Muscle layer of duodenum (tissue), 2 donors: ENCODE data around the gene HK1.
"Not testable (repeated sequence)": the region's sequence is repeated elsewhere in the genome, so short reads cannot be mapped to it uniquely, and the experiment has no call there.

ENCODE experiments used
- H3K27ac ChIP-seq: one replicate; pipeline ENCODE4 v1.7.0; 2013; ENCODE audit warnings: mild to moderate bottlenecking, low read length
- H3K27me3 ChIP-seq: one replicate; pipeline ENCODE4 v1.7.0; 2013; ENCODE audit warnings: low read depth, mild to moderate bottlenecking, control low read depth, low read length
- H3K36me3 ChIP-seq, 2 donors: one replicate each; pipeline ENCODE4 v1.7.0; 2013; ENCODE audit warnings: low read length in 2 of 2, control low read depth in 1 of 2, mild to moderate bottlenecking in 1 of 2; ENCODE audit not compliant: insufficient read depth in 2 of 2, control insufficient read depth in 1 of 2
- H3K4me1 ChIP-seq, 2 donors: one replicate each; pipeline ENCODE4 v1.7.0; 2013; ENCODE audit warnings: low read length in 2 of 2, mild to moderate bottlenecking in 2 of 2, control low read depth in 1 of 2, moderate library complexity in 1 of 2; ENCODE audit not compliant: insufficient read depth in 2 of 2, control insufficient read depth in 1 of 2
- H3K4me3 ChIP-seq, 2 donors: one replicate each; pipeline ENCODE4 v1.7.0; 2013; ENCODE audit warnings: low read length in 2 of 2, low read depth in 1 of 2, mild to moderate bottlenecking in 1 of 2
- H3K9me3 ChIP-seq, 2 donors: one replicate each; pipeline ENCODE4 v1.7.0; 2013; ENCODE audit warnings: low read length in 2 of 2, control low read depth in 1 of 2, mild to moderate bottlenecking in 1 of 2; ENCODE audit not compliant: control insufficient read depth in 1 of 2
- donor health status: healthy.

HK1 gene

GRCh38 chr10:69446650-69447151, 168.4 kb downstream of the HK1 start:
- H3K4me1 ChIP-seq: peaks cover 0 to 27% of the 10 kb centered on the region in 2 donors
- no peaks in the 10 kb centered on the region for H3K9me3 ChIP-seq
- H3K27me3 ChIP-seq: no peaks in the 10 kb centered on the region
- H3K36me3 ChIP-seq: no peaks in the 10 kb centered on the region
- no peak overlapping the region for H3K4me3 ChIP-seq
- peak overlapping the region; percentile 25 for H3K27ac ChIP-seq

GRCh38 chr10:69449841-69450240, 171.5 kb downstream of the HK1 start:
- no peaks in the 10 kb centered on the region for H3K9me3 ChIP-seq
- H3K36me3 ChIP-seq: no peaks in the 10 kb centered on the region
- H3K4me1 ChIP-seq: peaks cover 0 to 44% of the 10 kb centered on the region in 2 donors
- no peak overlapping the region for H3K4me3 ChIP-seq
- no peaks in the 10 kb centered on the region for H3K27me3 ChIP-seq
- peak overlapping the region; percentile 74 for H3K27ac ChIP-seq

- not testable (repeated sequence) for H3K36me3 ChIP-seq, H3K4me3 ChIP-seq, H3K9me3 ChIP-seq, H3K27me3 ChIP-seq
- H3K4me1 ChIP-seq: peaks cover 0 to 44% of the 10 kb centered on the region in 2 donors
- H3K27ac ChIP-seq: peak overlapping the region; percentile 58
Measured at GRCh38 chr10:69450395-69450794, 172.1 kb downstream of the HK1 start.

DNA sequence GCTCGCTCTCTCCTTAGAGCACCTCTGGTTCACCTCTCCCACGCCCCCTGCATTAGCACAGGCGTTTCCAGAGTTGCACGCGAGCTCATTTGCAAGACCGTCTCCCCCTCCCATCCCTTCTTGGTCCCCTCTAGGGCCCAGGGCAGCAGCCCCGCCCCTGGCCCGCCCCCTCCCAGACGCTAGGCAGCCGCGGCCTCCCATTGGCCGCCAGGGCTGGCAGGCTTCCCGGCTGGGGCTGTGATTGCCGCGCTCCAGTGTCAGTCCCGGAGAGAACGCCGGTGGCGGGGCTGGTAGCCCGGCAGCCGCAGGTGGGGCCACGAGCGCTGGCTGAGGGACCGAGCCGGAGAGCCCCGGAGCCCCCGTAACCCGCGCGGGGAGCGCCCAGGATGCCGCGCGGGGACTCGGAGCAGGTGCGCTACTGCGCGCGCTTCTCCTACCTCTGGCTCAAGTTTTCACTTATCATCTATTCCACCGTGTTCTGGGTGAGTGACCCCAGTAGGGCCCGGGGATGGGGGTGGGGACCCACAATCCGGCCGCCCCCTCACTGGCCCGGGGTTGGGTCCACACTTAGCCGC, 173.0 kb downstream of the HK1 start, which contains the start of gene TSPAN15:
TSPAN15 (plus strand) TSS at position 257 of the 575 bp plus-strand sequence; CDS start at position 387, 130 bp downstream.
- Histone ChIP-seq H3K27me3 (no peaks in the 10 kb centered on the region), H3K27ac (peak within 1 kb of the TSS; percentile 58), H3K4me3 (peak within 1 kb of the TSS; percentile 72 to 86), H3K36me3 (no peaks in the 10 kb centered on the region), H3K4me1 (peaks cover 0 to 44% of the 10 kb centered on the region in 2 donors), H3K9me3 (no peaks in the 10 kb centered on the region)
